ENCODE results near the gene PRX. TPM values are rescaled to one million over a fixed set of nuclear protein-coding genes. Genes with fewer than 3 reads are reported as not detected.

Gene PRX
- total and polyA plus RNA-seq, 8 donors = 1.4 to 3.7 (median 2.6) TPM

- Histone ChIP-seq H3K36me3 (no peaks in the 10 kb centered on the region), H3K27ac (no peak overlapping the region), H3K4me1 (no peaks in the 10 kb centered on the region), H3K27me3 (no peaks in the 10 kb centered on the region), H3K9me3 (no peaks in the 10 kb centered on the region), H3K4me3 (no peak overlapping the region)
- FAIRE-seq (no peak), ATAC-seq (no peak), DNase-seq (no peak)
- WGBS, 2 donors = 92 to 94% methylated on average over 33 of the region's 33 CpGs
- intact Hi-C loops (cut with DNase I) = no loop called here
- TF ChIP-seq, protein P1, sequence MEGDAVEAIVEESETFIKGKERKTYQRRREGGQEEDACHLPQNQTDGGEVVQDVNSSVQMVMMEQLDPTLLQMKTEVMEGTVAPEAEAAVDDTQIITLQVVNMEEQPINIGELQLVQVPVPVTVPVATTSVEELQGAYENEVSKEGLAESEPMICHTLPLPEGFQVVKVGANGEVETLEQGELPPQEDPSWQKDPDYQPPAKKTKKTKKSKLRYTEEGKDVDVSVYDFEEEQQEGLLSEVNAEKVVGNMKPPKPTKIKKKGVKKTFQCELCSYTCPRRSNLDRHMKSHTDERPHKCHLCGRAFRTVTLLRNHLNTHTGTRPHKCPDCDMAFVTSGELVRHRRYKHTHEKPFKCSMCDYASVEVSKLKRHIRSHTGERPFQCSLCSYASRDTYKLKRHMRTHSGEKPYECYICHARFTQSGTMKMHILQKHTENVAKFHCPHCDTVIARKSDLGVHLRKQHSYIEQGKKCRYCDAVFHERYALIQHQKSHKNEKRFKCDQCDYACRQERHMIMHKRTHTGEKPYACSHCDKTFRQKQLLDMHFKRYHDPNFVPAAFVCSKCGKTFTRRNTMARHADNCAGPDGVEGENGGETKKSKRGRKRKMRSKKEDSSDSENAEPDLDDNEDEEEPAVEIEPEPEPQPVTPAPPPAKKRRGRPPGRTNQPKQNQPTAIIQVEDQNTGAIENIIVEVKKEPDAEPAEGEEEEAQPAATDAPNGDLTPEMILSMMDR (IDR thresholded peaks at IDR 0.05) = no peak
Measured at GRCh38 chr19:40389404-40390083, 23.6 kb downstream of the PRX start.

- H3K36me3 ChIP-seq = no peaks in the 10 kb centered on the region
- H3K4me1 ChIP-seq = no peaks in the 10 kb centered on the region
- ATAC-seq (no peak), DNase-seq (no peak), FAIRE-seq (no peak)
- 60 to 62% methylated on average over 3 of the region's 3 CpGs for WGBS, 2 donors
- no peak overlapping the region for H3K27ac ChIP-seq
- TF ChIP-seq, protein P1 (IDR thresholded peaks at IDR 0.05) = no peak
- H3K4me3 ChIP-seq = no peak overlapping the region
- intact Hi-C loops (cut with DNase I) = no loop called here
- H3K27me3 ChIP-seq = no peaks in the 10 kb centered on the region
- no peaks in the 10 kb centered on the region for H3K9me3 ChIP-seq
Measured at GRCh38 chr19:40388481-40388880, 24.7 kb downstream of the PRX start.

GRCh38 chr19:40387155-40387554, 26.0 kb downstream of the PRX start:
- intact Hi-C loops (cut with DNase I) = no loop called here
- Histone ChIP-seq H3K4me1 (no peaks in the 10 kb centered on the region), H3K27me3 (no peaks in the 10 kb centered on the region), H3K27ac (no peak overlapping the region), H3K36me3 (no peaks in the 10 kb centered on the region), H3K9me3 (no peaks in the 10 kb centered on the region), H3K4me3 (no peak overlapping the region)
- 89 to 90% methylated on average over 10 of the region's 10 CpGs for WGBS, 2 donors
- ATAC-seq (no peak), DNase-seq (no peak), FAIRE-seq (no peak)
- TF ChIP-seq, protein P1 (IDR thresholded peaks at IDR 0.05) = no peak

GRCh38 chr19:40383668-40384248, 29.4 kb downstream of the PRX start:
- ATAC-seq (no peak), DNase-seq (no peak), FAIRE-seq (no peak)
- H3K27ac ChIP-seq = no peak overlapping the region
- TF ChIP-seq, protein P1 (IDR thresholded peaks at IDR 0.05) = no peak
- no peaks in the 10 kb centered on the region for H3K4me1 ChIP-seq
- H3K9me3 ChIP-seq = no peaks in the 10 kb centered on the region
- H3K36me3 ChIP-seq = no peaks in the 10 kb centered on the region
- intact Hi-C loops (cut with DNase I) = no loop called here
- H3K27me3 ChIP-seq = no peaks in the 10 kb centered on the region
- WGBS, 2 donors = 71 to 74% methylated on average over 28 of the region's 28 CpGs
- no peak overlapping the region for H3K4me3 ChIP-seq

- WGBS, 2 donors = 69 to 76% methylated on average over 3 of the region's 3 CpGs
- Histone ChIP-seq H3K36me3 (peaks cover 0 to 10% (median 0%) of the 10 kb centered on the region in 3 donors), H3K4me3 (no peak overlapping the region), H3K9me3 (no peaks in the 10 kb centered on the region), H3K27me3 (no peaks in the 10 kb centered on the region), H3K27ac (no peak overlapping the region), H3K4me1 (no peaks in the 10 kb centered on the region)
- TF ChIP-seq, protein P1 (IDR thresholded peaks at IDR 0.05) = no peak
- intact Hi-C loops (cut with DNase I) = no loop called here
- FAIRE-seq = no peak
- ATAC-seq = no peak
- no peak for DNase-seq
Measured at GRCh38 chr19:40381321-40381720, 31.9 kb downstream of the PRX start.
